Activated CD4-positive, alpha-beta T cell treated with anti-CD3 and anti-CD28 coated beads for 24 hours (primary cell): ENCODE data around the gene UROS.

Experiments used
- DNase-seq, 2 donors: peaks; one replicate each; pipeline ENCODE4 v3.0.0-alpha.2; 2020; ENCODE audit warnings: low read depth in 2 of 2

The UROS gene

GRCh38 chr10:125762692-125763648, 60.1 kb downstream of the UROS start:
- no peak for DNase-seq

- DNase-seq, result no peak
Measured at GRCh38 chr10:125761961-125762360, 61.1 kb downstream of the UROS start.

- no peak for DNase-seq
Measured at GRCh38 chr10:125757742-125758141, 65.3 kb downstream of the UROS start.

GRCh38 chr10:125756853-125757487, 66.1 kb downstream of the UROS start:
- no peak for DNase-seq

- DNase-seq, result no peak
Measured at GRCh38 chr10:125756196-125756595, 66.9 kb downstream of the UROS start.

GRCh38 chr10:125747417-125747816, 75.6 kb downstream of the UROS start:
- no peak for DNase-seq

- DNase-seq, result no peak
Measured at GRCh38 chr10:125744909-125745308, 78.1 kb downstream of the UROS start.

- DNase-seq, result no peak
Measured at GRCh38 chr10:125742465-125742864, 80.6 kb downstream of the UROS start.

- DNase-seq, result no peak
Measured at GRCh38 chr10:125739994-125740679, 82.9 kb downstream of the UROS start.
